ENCODE measurements around the gene PID1. TPM values are rescaled to one million over a fixed set of nuclear protein-coding genes. Genes with fewer than 3 reads are reported as not detected.
A peak's percentile ranks its signal among the peaks of the same experiment; 100 is the strongest.

The PID1 gene
- total and polyA plus RNA-seq, 11 donors = 2.1 to 17.7 (median 7.1) TPM

GRCh38 chr2:229169751-229170150 lies 101.3 kb downstream of the PID1 start:
- H3K9me3 ChIP-seq = peaks cover 0 to 17% (median 3%) of the 10 kb centered on the region in 12 donors
- intact Hi-C loops (cut with DNase I) = no loop called here
- no peak for DNase-seq
- H3K27ac ChIP-seq = peak overlapping the region in 2 of 12 donors; percentile 1 to 5
- no peak overlapping the region for H3K4me3 ChIP-seq
- peaks cover 0 to 9% (median 0%) of the 10 kb centered on the region in 12 donors for H3K4me1 ChIP-seq
- H3K36me3 ChIP-seq = no peaks in the 10 kb centered on the region
- WGBS, 4 donors = 65 to 69% (median 66%) methylated on average over 6 of the region's 6 CpGs
- no peaks in the 10 kb centered on the region for H3K27me3 ChIP-seq
- ATAC-seq = peak in 2 of 4 donors; percentile 5 to 57
- TF ChIP-seq CTCF (IDR thresholded peaks at IDR 0.05) (no peak), POLR2A (IDR thresholded peaks at IDR 0.05) (no peak)

- TF ChIP-seq CTCF (IDR thresholded peaks at IDR 0.05) = no peak
- no peak for TF ChIP-seq POLR2A (IDR thresholded peaks at IDR 0.05)
- H3K4me1 ChIP-seq = peaks cover 0 to 5% (median 0%) of the 10 kb centered on the region in 12 donors
- 73 to 78% (median 76%) methylated on average over 2 of the region's 2 CpGs for WGBS, 4 donors
- no peaks in the 10 kb centered on the region for H3K27me3 ChIP-seq
- DNase-seq (no peak), ATAC-seq (peak in 3 of 4 donors; percentile 48 to 63 (median 49))
- intact Hi-C loops (cut with DNase I) = no loop called here
- no peak overlapping the region for H3K27ac ChIP-seq
- no peaks in the 10 kb centered on the region for H3K36me3 ChIP-seq
- H3K4me3 ChIP-seq = no peak overlapping the region
- peaks cover 0 to 2% (median 0%) of the 10 kb centered on the region in 12 donors for H3K9me3 ChIP-seq
Observed at GRCh38 chr2:229164545-229165249, 106.4 kb downstream of the PID1 start.

GRCh38 chr2:229163893-229164292 lies 107.2 kb downstream of the PID1 start:
- TF ChIP-seq CTCF (IDR thresholded peaks at IDR 0.05) (no peak), POLR2A (IDR thresholded peaks at IDR 0.05) (no peak)
- intact Hi-C loops (cut with DNase I) = no loop called here

GRCh38 chr2:229162015-229162414 lies 109.1 kb downstream of the PID1 start:
- DNase-seq (no peak), ATAC-seq (no peak)
- Histone ChIP-seq H3K27ac (no peak overlapping the region), H3K9me3 (peaks cover 0 to 8% (median 0%) of the 10 kb centered on the region in 12 donors), H3K27me3 (no peaks in the 10 kb centered on the region), H3K36me3 (no peaks in the 10 kb centered on the region), H3K4me1 (peaks cover 0 to 5% (median 0%) of the 10 kb centered on the region in 12 donors), H3K4me3 (no peak overlapping the region)
- 70 to 81% (median 78%) methylated on average over 4 of the region's 4 CpGs for WGBS, 4 donors
- intact Hi-C loops (cut with DNase I) = no loop called here
- TF ChIP-seq POLR2A (IDR thresholded peaks at IDR 0.05) = no peak
- TF ChIP-seq CTCF (IDR thresholded peaks at IDR 0.05) = no peak

More at GRCh38 chr2:229163893-229164292, 107.2 kb downstream of the PID1 start:
- Histone ChIP-seq H3K4me3 (no peak overlapping the region), H3K9me3 (peaks cover 0 to 8% (median 0%) of the 10 kb centered on the region in 12 donors), H3K27ac (no peak overlapping the region), H3K27me3 (no peaks in the 10 kb centered on the region), H3K4me1 (peaks cover 0 to 5% (median 0%) of the 10 kb centered on the region in 12 donors), H3K36me3 (no peaks in the 10 kb centered on the region)
- DNase-seq = no peak
- 51 to 63% (median 56%) methylated on average over 2 of the region's 2 CpGs for WGBS, 4 donors
- ATAC-seq = no peak
